WTC11 (cell line): ENCODE measurements around the gene METTL4. TPM values are rescaled to one million over a fixed set of nuclear protein-coding genes. Genes with fewer than 3 reads are reported as not detected.

ENCODE experiments used
- ATAC-seq: fragments of 200-7000 bp; cut with Tn5 transposase; 2 replicates; pipeline ENCODE4 v1.10.0; 2021; ENCODE audit warnings: mild to moderate bottlenecking, moderate library complexity
- CTCF ChIA-PET: fragments of 300-600 bp; sonication (Branson Sonifier 250); formaldehyde crosslinking; loops from one replicate; lab custom pipeline; 2021; ENCODE audit warnings: antibody characterized with exemption; lab: Charles Lee
- POLR2A ChIA-PET: fragments of 350-600 bp; sonication (Branson Sonifier 250); formaldehyde crosslinking; loops from one replicate; lab custom pipeline; 2021; ENCODE audit warnings: antibody characterized with exemption; lab: Charles Lee
- DNase-seq: peaks from one replicate; pipeline ENCODE4 v3.0.0; 2021; ENCODE audit warnings: low spot score
- H3K27ac Mint-ChIP-seq: 2 replicates; pipeline ENCODE4 v1.8.0; 2021; ENCODE audit warnings: mixed read lengths
- H3K27me3 Mint-ChIP-seq: 2 replicates; pipeline ENCODE4 v1.8.0; 2021; ENCODE audit warnings: low read depth, mild to moderate bottlenecking, moderate library complexity, mixed read lengths
- H3K36me3 Mint-ChIP-seq: 2 replicates; pipeline ENCODE4 v1.8.0; 2021; ENCODE audit warnings: mixed read lengths
- H3K4me1 Mint-ChIP-seq: 2 replicates; pipeline ENCODE4 v1.8.0; 2022; ENCODE audit warnings: mixed read lengths
- H3K4me3 Mint-ChIP-seq: 2 replicates; pipeline ENCODE4 v1.8.0; 2021; ENCODE audit warnings: mild to moderate bottlenecking, moderate library complexity, mixed read lengths
- H3K9me3 Mint-ChIP-seq: 2 replicates; pipeline ENCODE4 v1.8.0; 2021; ENCODE audit warnings: mixed read lengths
- ATF1 ChIP-seq: sonication (generic); formaldehyde crosslinking; IDR thresholded peaks from 2 replicates; pipeline ENCODE4 v1.8.1; 2023; ENCODE audit warnings: mild to moderate bottlenecking, moderate library complexity, missing genetic modification reagents
- CBFB ChIP-seq: sonication (generic); formaldehyde crosslinking; IDR thresholded peaks from 2 replicates; pipeline ENCODE4 v1.8.1; 2022; ENCODE audit warnings: mild to moderate bottlenecking, low read depth, missing genetic modification reagents
- CREM ChIP-seq: sonication (generic); formaldehyde crosslinking; IDR thresholded peaks from 2 replicates; pipeline ENCODE4 v1.8.1; 2022; ENCODE audit warnings: mild to moderate bottlenecking, missing genetic modification reagents, moderate library complexity
- FOXJ3 ChIP-seq: sonication (generic); formaldehyde crosslinking; IDR thresholded peaks from 2 replicates; pipeline ENCODE4 v1.9.0; 2021; ENCODE audit warnings: missing genetic modification reagents, mild to moderate bottlenecking, borderline replicate concordance
- GRHL2 ChIP-seq: fragments of 250-450 bp; sonication (Bioruptor Pico); IDR thresholded peaks from 2 replicates; pipeline ENCODE4 v1.8.0; 2022; ENCODE audit warnings: mild to moderate bottlenecking, moderate library complexity; ENCODE audit not compliant: insufficient replicate concordance, severe bottlenecking
- GTF2I ChIP-seq: fragments of 250-450 bp; sonication (Bioruptor Pico); conservative IDR thresholded peaks from 2 replicates; pipeline ENCODE4 v1.4.0; 2021; ENCODE audit warnings: mild to moderate bottlenecking
- NR1H2 ChIP-seq: sonication (generic); formaldehyde crosslinking; IDR thresholded peaks from 2 replicates; pipeline ENCODE4 v1.9.0; 2021; ENCODE audit warnings: mild to moderate bottlenecking, moderate library complexity, missing genetic modification reagents
- RORB ChIP-seq: fragments of 250-450 bp; sonication (Bioruptor Pico); IDR thresholded peaks from 2 replicates; pipeline ENCODE4 v1.9.0; 2021; ENCODE audit warnings: mild to moderate bottlenecking
- SOX15 ChIP-seq: fragments of 250-450 bp; sonication (Bioruptor Pico); IDR thresholded peaks from 2 replicates; pipeline ENCODE4 v1.9.0; 2021; ENCODE audit warnings: mild to moderate bottlenecking
- TCF7 ChIP-seq: sonication (generic); formaldehyde crosslinking; IDR thresholded peaks from 2 replicates; pipeline ENCODE4 v1.8.0; 2022; ENCODE audit warnings: mild to moderate bottlenecking, low read depth, missing genetic modification reagents, moderate library complexity
- ZBTB21 ChIP-seq: sonication (generic); formaldehyde crosslinking; IDR thresholded peaks from 2 replicates; pipeline ENCODE4 v1.8.1; 2023; ENCODE audit warnings: mild to moderate bottlenecking, missing genetic modification reagents, borderline replicate concordance
- ZNF219 ChIP-seq: sonication (generic); formaldehyde crosslinking; IDR thresholded peaks from 2 replicates; pipeline ENCODE4 v1.8.0; 2023; ENCODE audit warnings: missing genetic modification reagents, mild to moderate bottlenecking, borderline replicate concordance
- ZNF263 ChIP-seq: sonication (generic); formaldehyde crosslinking; IDR thresholded peaks from 2 replicates; pipeline ENCODE4 v1.8.1; 2022; ENCODE audit warnings: low read depth, mild to moderate bottlenecking, moderate library complexity, missing genetic modification reagents
- total RNA-seq: library from RNA; stranded (reverse); gene quantifications from 3 replicates; pipeline ENCODE4 v1.2.3, GENCODE V29; 2021
- TF ChIP-seq, protein P1 (sequence below): sonication (generic); formaldehyde crosslinking; IDR thresholded peaks from 2 replicates; pipeline ENCODE4 v1.8.1; 2023; ENCODE audit warnings: mild to moderate bottlenecking, missing genetic modification reagents, borderline replicate concordance
- TF ChIP-seq, protein P2 (sequence below): sonication (generic); formaldehyde crosslinking; IDR thresholded peaks from 2 replicates; pipeline ENCODE4 v1.8.0; 2022; ENCODE audit warnings: mild to moderate bottlenecking, missing genetic modification reagents
- TF ChIP-seq, protein P3 (sequence below): sonication (generic); formaldehyde crosslinking; IDR thresholded peaks from 2 replicates; pipeline ENCODE4 v1.8.0; 2022; ENCODE audit warnings: mild to moderate bottlenecking, missing genetic modification reagents
- TF ChIP-seq, protein P4 (sequence below): sonication (generic); formaldehyde crosslinking; IDR thresholded peaks from 2 replicates; pipeline ENCODE4 v1.8.0; 2023; ENCODE audit warnings: mild to moderate bottlenecking, missing genetic modification reagents
- TF ChIP-seq, protein P5 (sequence below): sonication (generic); formaldehyde crosslinking; IDR thresholded peaks from 2 replicates; pipeline ENCODE4 v1.8.1; 2023; ENCODE audit warnings: mild to moderate bottlenecking, missing genetic modification reagents
- TF ChIP-seq, protein P6 (sequence below): sonication (generic); formaldehyde crosslinking; IDR thresholded peaks from 2 replicates; pipeline ENCODE4 v1.8.1; 2022; ENCODE audit warnings: missing genetic modification reagents, borderline replicate concordance
- TF ChIP-seq, protein P7 (sequence below): fragments of 250-450 bp; sonication (Bioruptor Pico); IDR thresholded peaks from 2 replicates; pipeline ENCODE4 v1.8.0; 2021; ENCODE audit warnings: mild to moderate bottlenecking
- TF ChIP-seq, protein P8 (sequence below): fragments of 250-450 bp; sonication (Bioruptor Pico); IDR thresholded peaks from 2 replicates; pipeline ENCODE4 v2.1.2; 2022; ENCODE audit warnings: mild to moderate bottlenecking, moderate library complexity

METTL4 gene
- total RNA-seq, 1 experiment from 2014 or later, result 9.8 TPM

DNA sequence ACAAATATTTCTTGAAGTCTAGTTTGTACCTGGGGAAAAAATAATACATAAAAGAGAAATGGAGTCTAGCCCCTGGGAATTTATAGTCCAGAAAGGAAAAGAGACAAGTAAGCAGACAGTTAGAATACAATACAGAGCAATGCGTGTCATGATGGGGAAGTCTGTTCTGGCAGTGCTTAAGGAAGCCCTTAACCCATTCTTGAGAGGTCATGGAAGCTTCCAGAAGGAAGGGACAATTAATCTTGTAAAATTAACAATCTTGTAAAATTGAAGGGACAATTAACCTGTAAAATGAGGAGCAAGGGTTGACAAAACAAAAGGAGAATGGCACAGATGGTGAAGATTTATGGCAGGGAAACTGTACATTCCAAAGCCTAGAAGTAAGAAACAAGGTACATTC, 66.7 kb downstream of the METTL4 start (continued):
- TF ChIP-seq, protein P1, sequence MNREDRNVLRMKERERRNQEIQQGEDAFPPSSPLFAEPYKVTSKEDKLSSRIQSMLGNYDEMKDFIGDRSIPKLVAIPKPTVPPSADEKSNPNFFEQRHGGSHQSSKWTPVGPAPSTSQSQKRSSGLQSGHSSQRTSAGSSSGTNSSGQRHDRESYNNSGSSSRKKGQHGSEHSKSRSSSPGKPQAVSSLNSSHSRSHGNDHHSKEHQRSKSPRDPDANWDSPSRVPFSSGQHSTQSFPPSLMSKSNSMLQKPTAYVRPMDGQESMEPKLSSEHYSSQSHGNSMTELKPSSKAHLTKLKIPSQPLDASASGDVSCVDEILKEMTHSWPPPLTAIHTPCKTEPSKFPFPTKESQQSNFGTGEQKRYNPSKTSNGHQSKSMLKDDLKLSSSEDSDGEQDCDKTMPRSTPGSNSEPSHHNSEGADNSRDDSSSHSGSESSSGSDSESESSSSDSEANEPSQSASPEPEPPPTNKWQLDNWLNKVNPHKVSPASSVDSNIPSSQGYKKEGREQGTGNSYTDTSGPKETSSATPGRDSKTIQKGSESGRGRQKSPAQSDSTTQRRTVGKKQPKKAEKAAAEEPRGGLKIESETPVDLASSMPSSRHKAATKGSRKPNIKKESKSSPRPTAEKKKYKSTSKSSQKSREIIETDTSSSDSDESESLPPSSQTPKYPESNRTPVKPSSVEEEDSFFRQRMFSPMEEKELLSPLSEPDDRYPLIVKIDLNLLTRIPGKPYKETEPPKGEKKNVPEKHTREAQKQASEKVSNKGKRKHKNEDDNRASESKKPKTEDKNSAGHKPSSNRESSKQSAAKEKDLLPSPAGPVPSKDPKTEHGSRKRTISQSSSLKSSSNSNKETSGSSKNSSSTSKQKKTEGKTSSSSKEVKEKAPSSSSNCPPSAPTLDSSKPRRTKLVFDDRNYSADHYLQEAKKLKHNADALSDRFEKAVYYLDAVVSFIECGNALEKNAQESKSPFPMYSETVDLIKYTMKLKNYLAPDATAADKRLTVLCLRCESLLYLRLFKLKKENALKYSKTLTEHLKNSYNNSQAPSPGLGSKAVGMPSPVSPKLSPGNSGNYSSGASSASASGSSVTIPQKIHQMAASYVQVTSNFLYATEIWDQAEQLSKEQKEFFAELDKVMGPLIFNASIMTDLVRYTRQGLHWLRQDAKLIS (CRISPR knock-in tag), result no peak
- TF ChIP-seq FOXJ3 (no peak), GTF2I (CRISPR knock-in tag) (no peak), GRHL2 (CRISPR knock-in tag) (no peak), ATF1 (CRISPR knock-in tag) (no peak), ZBTB21 (CRISPR knock-in tag) (no peak)
- TF ChIP-seq, protein P2, sequence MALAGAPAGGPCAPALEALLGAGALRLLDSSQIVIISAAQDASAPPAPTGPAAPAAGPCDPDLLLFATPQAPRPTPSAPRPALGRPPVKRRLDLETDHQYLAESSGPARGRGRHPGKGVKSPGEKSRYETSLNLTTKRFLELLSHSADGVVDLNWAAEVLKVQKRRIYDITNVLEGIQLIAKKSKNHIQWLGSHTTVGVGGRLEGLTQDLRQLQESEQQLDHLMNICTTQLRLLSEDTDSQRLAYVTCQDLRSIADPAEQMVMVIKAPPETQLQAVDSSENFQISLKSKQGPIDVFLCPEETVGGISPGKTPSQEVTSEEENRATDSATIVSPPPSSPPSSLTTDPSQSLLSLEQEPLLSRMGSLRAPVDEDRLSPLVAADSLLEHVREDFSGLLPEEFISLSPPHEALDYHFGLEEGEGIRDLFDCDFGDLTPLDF (CRISPR knock-in tag), result no peak
- TF ChIP-seq, protein P3, sequence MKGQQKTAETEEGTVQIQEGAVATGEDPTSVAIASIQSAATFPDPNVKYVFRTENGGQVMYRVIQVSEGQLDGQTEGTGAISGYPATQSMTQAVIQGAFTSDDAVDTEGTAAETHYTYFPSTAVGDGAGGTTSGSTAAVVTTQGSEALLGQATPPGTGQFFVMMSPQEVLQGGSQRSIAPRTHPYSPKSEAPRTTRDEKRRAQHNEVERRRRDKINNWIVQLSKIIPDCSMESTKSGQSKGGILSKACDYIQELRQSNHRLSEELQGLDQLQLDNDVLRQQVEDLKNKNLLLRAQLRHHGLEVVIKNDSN (CRISPR knock-in tag), result no peak
- TF ChIP-seq, protein P4, sequence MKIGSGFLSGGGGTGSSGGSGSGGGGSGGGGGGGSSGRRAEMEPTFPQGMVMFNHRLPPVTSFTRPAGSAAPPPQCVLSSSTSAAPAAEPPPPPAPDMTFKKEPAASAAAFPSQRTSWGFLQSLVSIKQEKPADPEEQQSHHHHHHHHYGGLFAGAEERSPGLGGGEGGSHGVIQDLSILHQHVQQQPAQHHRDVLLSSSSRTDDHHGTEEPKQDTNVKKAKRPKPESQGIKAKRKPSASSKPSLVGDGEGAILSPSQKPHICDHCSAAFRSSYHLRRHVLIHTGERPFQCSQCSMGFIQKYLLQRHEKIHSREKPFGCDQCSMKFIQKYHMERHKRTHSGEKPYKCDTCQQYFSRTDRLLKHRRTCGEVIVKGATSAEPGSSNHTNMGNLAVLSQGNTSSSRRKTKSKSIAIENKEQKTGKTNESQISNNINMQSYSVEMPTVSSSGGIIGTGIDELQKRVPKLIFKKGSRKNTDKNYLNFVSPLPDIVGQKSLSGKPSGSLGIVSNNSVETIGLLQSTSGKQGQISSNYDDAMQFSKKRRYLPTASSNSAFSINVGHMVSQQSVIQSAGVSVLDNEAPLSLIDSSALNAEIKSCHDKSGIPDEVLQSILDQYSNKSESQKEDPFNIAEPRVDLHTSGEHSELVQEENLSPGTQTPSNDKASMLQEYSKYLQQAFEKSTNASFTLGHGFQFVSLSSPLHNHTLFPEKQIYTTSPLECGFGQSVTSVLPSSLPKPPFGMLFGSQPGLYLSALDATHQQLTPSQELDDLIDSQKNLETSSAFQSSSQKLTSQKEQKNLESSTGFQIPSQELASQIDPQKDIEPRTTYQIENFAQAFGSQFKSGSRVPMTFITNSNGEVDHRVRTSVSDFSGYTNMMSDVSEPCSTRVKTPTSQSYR (CRISPR knock-in tag), result no peak
- TF ChIP-seq, protein P5, sequence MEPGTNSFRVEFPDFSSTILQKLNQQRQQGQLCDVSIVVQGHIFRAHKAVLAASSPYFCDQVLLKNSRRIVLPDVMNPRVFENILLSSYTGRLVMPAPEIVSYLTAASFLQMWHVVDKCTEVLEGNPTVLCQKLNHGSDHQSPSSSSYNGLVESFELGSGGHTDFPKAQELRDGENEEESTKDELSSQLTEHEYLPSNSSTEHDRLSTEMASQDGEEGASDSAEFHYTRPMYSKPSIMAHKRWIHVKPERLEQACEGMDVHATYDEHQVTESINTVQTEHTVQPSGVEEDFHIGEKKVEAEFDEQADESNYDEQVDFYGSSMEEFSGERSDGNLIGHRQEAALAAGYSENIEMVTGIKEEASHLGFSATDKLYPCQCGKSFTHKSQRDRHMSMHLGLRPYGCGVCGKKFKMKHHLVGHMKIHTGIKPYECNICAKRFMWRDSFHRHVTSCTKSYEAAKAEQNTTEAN, result no peak

DNA sequence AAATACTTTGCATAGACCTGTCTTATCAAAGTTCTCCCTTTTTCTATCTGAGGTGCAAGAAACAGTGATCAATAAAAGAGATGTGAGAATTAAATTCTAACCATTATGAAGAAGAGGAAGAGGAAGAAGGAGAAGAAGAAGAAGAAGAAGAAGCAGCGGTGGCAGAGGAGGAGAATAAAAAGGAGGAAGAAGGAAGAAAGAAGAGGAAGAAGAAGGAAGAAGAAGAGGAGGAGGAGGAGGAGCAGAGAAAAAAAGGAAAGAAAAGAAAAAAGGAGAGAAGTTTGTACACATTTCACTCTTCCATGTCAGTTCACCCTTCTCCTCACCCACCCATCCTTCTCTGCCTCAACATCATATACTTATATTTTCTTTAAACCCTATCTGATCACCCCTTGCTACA, 68.4 kb downstream of the METTL4 start:
- CTCF ChIA-PET, result no interaction called here
- H3K27ac Mint-ChIP-seq, result no peak overlapping the region
- no peak for ATAC-seq
- no peak for DNase-seq
- no peak overlapping the region for H3K4me3 Mint-ChIP-seq
- no peaks in the 10 kb centered on the region for H3K27me3 Mint-ChIP-seq
- H3K9me3 Mint-ChIP-seq, result no peaks in the 10 kb centered on the region
- H3K36me3 Mint-ChIP-seq, result no peaks in the 10 kb centered on the region
- H3K4me1 Mint-ChIP-seq, result no peaks in the 10 kb centered on the region
- POLR2A ChIA-PET, result no interaction called here
- TF ChIP-seq ZNF263 (CRISPR knock-in tag) (no peak), NR1H2 (no peak), CREM (no peak), CBFB (CRISPR knock-in tag) (no peak), SOX15 (CRISPR knock-in tag) (no peak), RORB (CRISPR knock-in tag) (no peak), ZNF219 (CRISPR knock-in tag) (no peak), TCF7 (CRISPR knock-in tag) (no peak)
- TF ChIP-seq, protein P6, sequence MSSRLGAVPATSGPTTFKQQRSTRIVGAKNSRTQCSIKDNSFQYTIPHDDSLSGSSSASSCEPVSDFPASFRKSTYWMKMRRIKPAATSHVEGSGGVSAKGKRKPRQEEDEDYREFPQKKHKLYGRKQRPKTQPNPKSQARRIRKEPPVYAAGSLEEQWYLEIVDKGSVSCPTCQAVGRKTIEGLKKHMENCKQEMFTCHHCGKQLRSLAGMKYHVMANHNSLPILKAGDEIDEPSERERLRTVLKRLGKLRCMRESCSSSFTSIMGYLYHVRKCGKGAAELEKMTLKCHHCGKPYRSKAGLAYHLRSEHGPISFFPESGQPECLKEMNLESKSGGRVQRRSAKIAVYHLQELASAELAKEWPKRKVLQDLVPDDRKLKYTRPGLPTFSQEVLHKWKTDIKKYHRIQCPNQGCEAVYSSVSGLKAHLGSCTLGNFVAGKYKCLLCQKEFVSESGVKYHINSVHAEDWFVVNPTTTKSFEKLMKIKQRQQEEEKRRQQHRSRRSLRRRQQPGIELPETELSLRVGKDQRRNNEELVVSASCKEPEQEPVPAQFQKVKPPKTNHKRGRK (CRISPR knock-in tag), result no peak
- TF ChIP-seq, protein P5, result no peak
- TF ChIP-seq, protein P7, sequence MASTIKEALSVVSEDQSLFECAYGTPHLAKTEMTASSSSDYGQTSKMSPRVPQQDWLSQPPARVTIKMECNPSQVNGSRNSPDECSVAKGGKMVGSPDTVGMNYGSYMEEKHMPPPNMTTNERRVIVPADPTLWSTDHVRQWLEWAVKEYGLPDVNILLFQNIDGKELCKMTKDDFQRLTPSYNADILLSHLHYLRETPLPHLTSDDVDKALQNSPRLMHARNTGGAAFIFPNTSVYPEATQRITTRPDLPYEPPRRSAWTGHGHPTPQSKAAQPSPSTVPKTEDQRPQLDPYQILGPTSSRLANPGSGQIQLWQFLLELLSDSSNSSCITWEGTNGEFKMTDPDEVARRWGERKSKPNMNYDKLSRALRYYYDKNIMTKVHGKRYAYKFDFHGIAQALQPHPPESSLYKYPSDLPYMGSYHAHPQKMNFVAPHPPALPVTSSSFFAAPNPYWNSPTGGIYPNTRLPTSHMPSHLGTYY (CRISPR knock-in tag), result no peak
- TF ChIP-seq, protein P8, sequence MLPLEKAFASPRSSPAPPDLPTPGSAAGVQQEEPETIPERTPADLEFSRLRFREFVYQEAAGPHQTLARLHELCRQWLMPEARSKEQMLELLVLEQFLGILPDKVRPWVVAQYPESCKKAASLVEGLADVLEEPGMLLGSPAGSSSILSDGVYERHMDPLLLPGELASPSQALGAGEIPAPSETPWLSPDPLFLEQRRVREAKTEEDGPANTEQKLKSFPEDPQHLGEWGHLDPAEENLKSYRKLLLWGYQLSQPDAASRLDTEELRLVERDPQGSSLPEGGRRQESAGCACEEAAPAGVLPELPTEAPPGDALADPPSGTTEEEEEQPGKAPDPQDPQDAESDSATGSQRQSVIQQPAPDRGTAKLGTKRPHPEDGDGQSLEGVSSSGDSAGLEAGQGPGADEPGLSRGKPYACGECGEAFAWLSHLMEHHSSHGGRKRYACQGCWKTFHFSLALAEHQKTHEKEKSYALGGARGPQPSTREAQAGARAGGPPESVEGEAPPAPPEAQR, result no peak
